ENCODE measurements around the gene NAB1.
"Not testable (repeated sequence)": the region's sequence is repeated elsewhere in the genome, so short reads cannot be mapped to it uniquely, and the experiment has no call there.

The NAB1 gene

DNA sequence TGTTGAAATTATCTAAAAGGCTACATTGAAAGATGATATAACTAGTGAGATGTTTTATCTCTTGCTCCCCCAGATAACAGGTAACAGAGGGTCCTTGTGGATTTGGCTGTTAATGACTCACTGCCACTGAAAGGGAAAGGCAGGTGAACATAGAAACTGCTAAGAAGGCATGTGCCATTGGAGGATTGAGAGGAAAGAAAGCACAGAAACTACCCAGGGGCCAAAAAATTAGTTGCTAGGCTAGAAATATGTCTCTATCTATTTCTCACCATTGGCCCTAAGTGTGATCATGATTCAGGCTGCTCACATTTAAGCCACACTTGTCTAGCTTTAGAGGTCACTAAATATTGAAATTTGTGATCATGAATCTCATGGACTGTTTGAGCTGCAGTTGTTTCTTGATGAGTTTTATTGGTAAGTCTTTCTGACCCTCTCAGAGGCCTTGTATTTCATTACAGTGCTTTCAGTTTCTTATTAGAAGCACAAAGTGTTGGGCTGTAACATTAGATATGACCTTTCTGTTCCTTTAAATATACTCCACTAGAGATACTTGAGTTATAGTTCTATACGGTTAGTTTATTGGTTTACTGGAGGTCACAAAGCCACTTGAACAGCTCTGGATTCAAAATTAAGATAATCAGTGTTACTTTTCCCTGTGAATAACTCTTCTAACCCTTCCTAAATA is 26.2 kb downstream of the NAB1 start:
- DNase-seq (ENCODE audit: low read depth in 2 of 2), result no peak

DNA sequence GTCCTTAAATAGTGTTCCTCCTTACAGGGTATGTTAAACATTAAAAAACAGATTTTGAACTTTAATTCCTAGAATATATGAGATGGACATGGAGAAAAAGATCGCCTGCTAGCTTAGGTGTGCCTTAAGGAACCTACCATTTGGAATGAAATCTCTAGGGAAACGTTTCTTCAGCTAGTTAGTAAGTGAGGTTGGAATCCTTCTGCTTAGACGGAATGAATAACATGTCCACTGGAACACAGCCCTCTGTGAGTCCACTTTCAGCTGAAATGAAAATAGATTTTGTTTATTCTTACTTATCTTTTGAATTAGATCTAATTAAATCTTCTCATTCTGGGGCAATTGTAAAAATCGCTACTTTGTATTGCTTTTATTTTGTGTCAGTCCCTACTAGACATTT is 28.4 kb downstream of the NAB1 start:
- DNase-seq (ENCODE audit: low read depth in 2 of 2), result no peak

GRCh38 chr2:190678444-190679162 is 29.7 kb downstream of the NAB1 start:
- DNase-seq (ENCODE audit: low read depth in 2 of 2), result peak in 1 of 2 experiments; percentile 46

- DNase-seq (ENCODE audit: low read depth in 2 of 2), result no peak
These were observed 30.5 kb downstream of the NAB1 start for GRCh38 chr2:190679391-190679790.

DNA sequence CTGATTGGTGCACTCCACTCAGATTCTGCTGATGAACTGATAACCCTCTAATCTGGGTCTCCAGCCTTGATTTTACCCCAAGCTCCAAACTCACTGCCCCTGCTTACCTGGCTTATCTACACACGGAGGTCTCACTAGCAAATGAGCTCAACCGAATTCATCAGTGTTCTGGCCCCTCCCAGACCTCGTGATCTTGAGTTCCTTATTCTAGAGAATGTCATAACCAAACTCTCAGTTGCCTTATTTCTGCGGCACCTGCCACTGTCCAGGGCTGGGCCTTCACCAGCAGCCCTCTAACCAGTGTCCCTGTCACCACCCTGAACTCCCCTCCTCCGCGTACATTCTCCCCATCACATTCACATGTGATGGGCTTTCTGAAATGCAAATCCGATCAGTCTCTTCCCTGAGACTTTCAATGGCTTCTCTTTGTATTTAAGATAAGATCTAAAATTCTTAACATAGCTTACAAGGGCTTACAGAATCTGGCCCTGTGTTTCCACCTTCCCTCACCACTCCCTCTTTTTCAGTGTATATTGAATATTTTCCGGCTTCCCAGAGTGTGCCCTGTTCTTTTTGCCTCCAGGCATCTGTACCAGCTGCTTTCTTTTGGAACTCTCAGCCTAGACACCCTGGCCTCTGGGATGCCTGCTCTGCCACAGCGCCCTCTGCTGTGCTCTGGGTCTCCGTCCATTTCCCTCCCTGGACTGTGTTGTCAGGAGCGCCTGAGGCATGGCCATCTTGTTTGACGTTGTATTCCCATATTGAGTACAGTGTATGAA is 31.1 kb downstream of the NAB1 start:
- peak in 1 of 2 experiments; percentile 26 for DNase-seq (ENCODE audit: low read depth in 2 of 2)

- DNase-seq (ENCODE audit: low read depth in 2 of 2), result no peak
These were observed 33.3 kb downstream of the NAB1 start for GRCh38 chr2:190682168-190682567.

DNA sequence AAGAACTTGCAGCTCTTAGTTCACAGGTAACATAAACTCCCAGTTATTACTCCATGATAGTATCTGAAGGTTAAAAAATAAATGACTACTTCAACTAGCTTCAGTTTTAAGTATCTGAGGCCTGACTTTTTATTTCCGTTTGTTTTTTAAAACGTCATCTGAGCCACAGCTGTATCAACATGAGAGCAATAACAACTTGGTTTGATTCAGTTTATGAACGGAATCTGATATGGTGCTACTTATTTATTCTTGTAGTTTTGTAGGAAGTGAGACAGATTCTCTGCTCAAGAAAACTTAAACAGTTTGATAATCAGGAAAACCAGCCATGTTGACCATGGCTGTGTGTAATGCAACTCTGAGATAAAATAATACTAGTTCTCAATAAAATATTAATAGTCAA is 34.9 kb downstream of the NAB1 start:
- DNase-seq (ENCODE audit: low read depth in 2 of 2), result no peak

GRCh38 chr2:190684931-190685330 is 36.0 kb downstream of the NAB1 start:
- DNase-seq (ENCODE audit: low read depth in 2 of 2), result no peak

DNA sequence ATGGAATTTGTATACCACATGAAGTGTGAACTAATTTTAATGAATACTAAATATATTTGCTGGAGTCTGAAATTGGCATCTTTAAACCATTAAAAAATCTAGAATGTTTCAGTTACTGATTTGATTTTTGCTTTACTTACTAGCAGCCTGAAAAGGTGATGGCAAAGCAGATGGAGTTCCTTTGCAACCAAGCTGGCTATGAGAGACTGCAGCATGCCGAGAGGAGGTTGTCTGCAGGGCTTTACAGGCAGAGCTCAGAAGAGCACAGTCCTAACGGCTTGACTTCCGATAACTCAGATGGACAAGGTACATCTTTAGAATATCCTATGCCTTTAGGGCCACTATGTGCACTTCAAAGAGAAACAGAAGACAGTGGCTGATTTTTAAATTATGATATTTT is 36.5 kb downstream of the NAB1 start:
- DNase-seq (ENCODE audit: low read depth in 2 of 2), result no peak

DNA sequence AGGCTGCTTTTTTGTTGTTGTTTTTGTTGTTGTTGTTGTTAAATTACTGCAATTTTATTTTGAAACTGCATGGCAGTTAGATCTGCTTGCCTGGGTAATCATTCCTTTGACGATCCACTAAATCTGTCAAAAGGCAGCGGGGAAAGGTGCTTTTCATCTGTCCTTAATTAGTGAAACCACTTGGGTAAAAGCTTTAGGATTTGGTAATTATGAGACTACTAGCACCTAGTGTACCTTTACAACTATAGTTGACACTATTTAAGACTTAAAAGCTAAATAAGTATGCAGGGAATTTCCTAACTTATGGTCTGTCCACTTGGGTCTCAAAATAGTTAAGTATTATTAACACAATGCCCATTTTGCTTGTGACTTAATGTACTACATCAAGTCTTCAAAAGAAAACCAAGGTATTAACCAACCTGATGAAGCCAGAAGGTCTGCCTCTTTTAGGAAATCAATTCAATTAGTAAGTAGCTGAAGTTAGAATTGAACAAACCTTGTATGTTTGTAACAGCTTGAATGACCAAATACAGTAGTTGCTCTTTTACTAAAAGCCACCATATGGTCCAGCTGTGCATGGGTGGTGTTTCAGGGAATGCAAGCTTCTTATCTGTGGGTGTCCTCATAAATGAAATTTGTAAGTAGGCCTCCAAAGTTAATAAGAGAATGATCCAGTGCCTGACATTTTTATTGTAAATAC is 44.8 kb downstream of the NAB1 start:
- DNase-seq (ENCODE audit: low read depth in 2 of 2), result no peak

GRCh38 chr2:190694479-190694878 is 45.6 kb downstream of the NAB1 start:
- no peak for DNase-seq (ENCODE audit: low read depth in 2 of 2)

DNA sequence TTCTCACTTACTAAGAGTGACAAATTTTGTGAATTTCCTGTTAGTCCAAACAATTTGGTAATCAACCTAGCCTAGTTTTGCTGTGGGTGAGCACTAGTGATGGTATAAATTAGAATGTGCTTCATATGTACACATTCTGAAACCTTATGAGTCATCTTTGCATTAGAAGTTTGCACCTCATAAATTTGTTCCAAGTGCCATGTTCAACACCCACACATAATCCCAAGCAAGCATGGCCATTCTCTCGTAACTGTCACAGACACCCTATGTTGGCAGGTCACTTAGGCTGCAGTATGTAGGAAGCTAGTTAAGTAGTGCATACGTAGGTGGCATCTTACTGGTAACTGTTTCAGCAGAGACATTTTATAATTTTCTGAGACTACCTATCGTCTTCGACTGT is 46.9 kb downstream of the NAB1 start:
- no peak for DNase-seq (ENCODE audit: low read depth in 2 of 2)

DNA sequence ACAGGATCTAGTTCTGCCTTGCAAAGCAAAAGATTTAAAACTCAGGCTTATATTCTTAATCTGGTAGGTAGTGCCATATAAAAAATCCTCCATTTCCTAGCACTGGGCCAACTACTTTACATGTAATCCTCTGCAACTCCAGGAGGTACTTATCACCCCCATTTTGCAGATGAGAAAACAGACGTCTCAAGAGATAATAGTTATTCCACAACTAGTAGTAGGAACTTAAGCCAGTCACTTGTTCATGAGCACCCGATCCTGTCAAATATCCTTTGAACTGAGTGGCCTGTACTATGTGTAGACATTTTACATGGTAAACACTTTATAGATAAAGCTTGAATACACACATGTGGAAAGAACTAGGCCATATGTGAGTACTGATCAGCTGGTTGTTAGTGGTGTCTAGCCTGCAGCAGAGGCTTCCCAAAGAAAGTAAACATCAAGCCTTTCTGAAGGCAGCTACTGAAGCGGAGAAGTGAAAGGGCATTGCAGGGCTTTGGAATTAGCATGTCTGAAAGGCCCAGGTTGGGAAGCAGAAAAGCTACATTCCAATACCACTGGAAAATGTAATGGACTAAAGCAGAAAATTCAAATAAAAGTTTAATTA is 48.0 kb downstream of the NAB1 start:
- no peak for DNase-seq (ENCODE audit: low read depth in 2 of 2)

DNA sequence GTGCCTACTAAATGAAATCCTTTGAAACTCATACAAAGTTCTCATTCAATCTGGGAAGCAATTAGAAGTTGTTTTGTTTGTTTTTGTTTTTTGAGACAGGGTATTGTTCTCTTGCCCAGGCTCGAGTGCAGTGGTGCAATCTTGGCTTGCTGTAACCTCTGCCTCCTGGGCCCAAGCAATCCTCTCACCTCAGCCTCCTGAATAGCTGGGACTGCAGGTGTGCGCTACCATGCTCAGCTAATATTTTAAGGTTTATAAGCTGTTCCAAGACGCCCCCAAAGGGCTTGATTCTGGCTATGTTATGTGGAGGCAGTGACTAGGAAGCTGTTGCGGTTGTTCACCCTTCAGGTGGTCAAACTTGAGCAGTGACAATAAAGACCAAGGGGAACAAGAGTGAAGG is 48.5 kb downstream of the NAB1 start:
- no peak for DNase-seq (ENCODE audit: low read depth in 2 of 2)

GRCh38 chr2:190698895-190699294 is 50.0 kb downstream of the NAB1 start:
- DNase-seq (ENCODE audit: low read depth in 2 of 2), result no peak

DNA sequence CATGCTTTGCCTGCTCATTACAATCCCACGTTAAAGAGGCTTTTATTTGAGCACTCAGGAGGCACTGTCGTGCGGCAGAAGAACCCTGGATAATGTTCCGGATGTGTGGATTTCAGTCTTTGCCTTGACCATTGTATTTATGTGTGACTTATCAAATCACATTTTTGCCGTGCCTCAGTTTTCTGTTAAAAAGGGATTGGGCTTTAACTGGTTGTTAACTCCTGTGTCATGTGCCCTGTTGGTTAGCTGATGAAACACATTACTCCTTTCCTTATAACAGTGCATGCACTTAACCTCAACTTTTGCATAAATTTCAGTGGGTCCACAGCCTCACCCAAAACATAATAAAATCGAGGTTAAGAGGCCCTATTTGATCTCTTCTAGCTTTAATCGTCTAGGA is 52.7 kb downstream of the NAB1 start:
- DNase-seq (ENCODE audit: low read depth in 2 of 2), result no peak

DNA sequence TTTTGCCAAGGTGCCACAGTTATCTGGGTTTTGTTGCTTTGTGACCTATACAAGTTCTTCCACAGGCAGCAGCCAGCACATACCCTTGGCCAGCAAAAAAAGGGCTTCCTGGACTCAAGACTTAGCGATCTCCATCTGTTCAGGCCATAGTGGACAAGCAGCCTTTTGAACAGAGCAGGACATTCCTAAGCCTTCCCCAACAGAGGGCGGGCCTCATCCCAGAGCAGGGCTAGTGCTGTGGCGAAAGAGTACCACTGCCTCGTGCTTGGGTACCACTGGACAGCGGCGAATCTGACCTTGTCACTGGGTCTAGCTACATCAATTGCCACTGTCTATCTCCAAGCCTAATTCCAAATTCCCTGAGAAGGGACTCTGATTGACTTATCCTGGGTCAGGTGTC is 56.4 kb downstream of the NAB1 start:
- DNase-seq (ENCODE audit: low read depth in 2 of 2), result no peak

- DNase-seq (ENCODE audit: low read depth in 2 of 2), result no peak
These were observed 58.8 kb downstream of the NAB1 start for GRCh38 chr2:190707726-190708125.

GRCh38 chr2:190708650-190709049 is 59.8 kb downstream of the NAB1 start:
- not testable (repeated sequence) for DNase-seq (ENCODE audit: low read depth in 2 of 2)

DNA sequence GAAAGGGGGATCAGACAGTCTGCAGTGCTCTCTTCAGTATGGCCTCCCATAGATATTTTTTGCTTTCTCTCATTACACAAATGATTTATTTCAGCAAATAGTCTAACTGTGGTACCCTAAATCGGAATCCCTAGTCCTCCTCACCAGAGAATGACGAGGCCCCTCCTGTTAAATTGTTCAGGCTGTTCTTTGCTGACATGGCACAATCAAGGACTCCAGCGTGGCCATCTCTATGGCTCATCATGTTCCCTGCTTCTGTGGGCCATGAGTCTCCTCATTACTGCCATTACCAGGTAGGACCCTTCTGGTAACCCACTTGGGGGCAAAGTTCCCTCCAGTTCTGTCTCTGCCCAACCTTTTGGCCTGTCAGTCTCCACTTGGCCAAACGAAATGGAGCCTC is 62.2 kb downstream of the NAB1 start:
- DNase-seq (ENCODE audit: low read depth in 2 of 2), result no peak

DNA sequence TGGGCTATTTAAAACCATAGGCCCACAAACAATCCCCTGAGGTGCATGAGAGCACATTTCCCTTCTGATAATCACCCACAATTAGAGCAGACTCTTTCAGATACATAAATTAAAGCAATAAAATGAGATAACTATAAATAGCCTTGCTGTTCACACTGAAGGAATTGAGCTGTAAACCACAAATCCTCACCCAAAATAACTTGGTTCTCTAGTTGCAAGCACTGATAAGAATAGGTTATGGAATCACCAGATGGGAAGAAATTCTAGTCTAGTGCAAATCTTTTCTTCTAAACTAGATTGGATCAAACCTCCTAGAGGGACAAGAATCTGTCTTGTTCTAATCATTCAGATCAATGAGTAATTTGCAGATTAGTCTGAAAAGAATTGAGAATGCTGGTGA is 64.6 kb downstream of the NAB1 start:
- DNase-seq (ENCODE audit: low read depth in 2 of 2), result no peak

- no peak for DNase-seq (ENCODE audit: low read depth in 2 of 2)
These were observed 66.1 kb downstream of the NAB1 start for GRCh38 chr2:190714958-190715357.

All from stimulated activated CD4-positive, alpha-beta T cell treated with anti-CD3 and anti-CD28 coated beads, Interleukin-12 subunit alpha, Interleukin-12 subunit beta, amount 100 ng/mL, for 24 hours (primary cell).